Measurements from ENCODE around the gene KRT38.

Gene KRT38

GRCh38 chr17:41440531-41441033, at the start of gene KRT38:
Gene KRT38 (minus strand): TSS chr17:41440983. CDS start chr17:41440921, 62 bp downstream.
- FAIRE-seq (no peak), DNase-seq (ENCODE audit: insufficient read length, low spot score) (no peak)

GRCh38 chr17:41489531-41489930, 48.7 kb upstream of the KRT38 start, which contains the start of gene KRT36:
Gene KRT36 (minus strand): TSS chr17:41489910. CDS start chr17:41489864, 46 bp downstream.
- no peak for FAIRE-seq
- DNase-seq (ENCODE audit: insufficient read length, low spot score): no peak

GRCh38 chr17:41486809-41487530, 46.2 kb upstream of the KRT38 start:
- DNase-seq (ENCODE audit: insufficient read length, low spot score): peak; percentile 28
- no peak for FAIRE-seq

- DNase-seq (ENCODE audit: insufficient read length, low spot score) (no peak), FAIRE-seq (no peak)
These were observed 45.5 kb upstream of the KRT38 start for GRCh38 chr17:41486316-41486715.

- DNase-seq (ENCODE audit: insufficient read length, low spot score) (no peak), FAIRE-seq (no peak)
These were observed 44.4 kb upstream of the KRT38 start for GRCh38 chr17:41484920-41485904.

- no peak for DNase-seq (ENCODE audit: insufficient read length, low spot score)
- FAIRE-seq: no peak
These were observed 43.4 kb upstream of the KRT38 start for GRCh38 chr17:41483991-41484826.

- DNase-seq (ENCODE audit: insufficient read length, low spot score) (no peak), FAIRE-seq (no peak)
These were observed 42.7 kb upstream of the KRT38 start for GRCh38 chr17:41483531-41483930.

- no peak for FAIRE-seq
- no peak for DNase-seq (ENCODE audit: insufficient read length, low spot score)
These were observed 40.3 kb upstream of the KRT38 start, which contains the start of gene KRT35 for GRCh38 chr17:41481036-41481435. Gene KRT35 (minus strand): TSS chr17:41481151. CDS start chr17:41481097, 54 bp downstream.

- FAIRE-seq (no peak), DNase-seq (ENCODE audit: insufficient read length, low spot score) (no peak)
These were observed 39.8 kb upstream of the KRT38 start for GRCh38 chr17:41480581-41480980.

- FAIRE-seq: no peak
- DNase-seq (ENCODE audit: insufficient read length, low spot score): no peak
These were observed 39.4 kb upstream of the KRT38 start for GRCh38 chr17:41480136-41480535.

- no peak for DNase-seq (ENCODE audit: insufficient read length, low spot score)
- FAIRE-seq: no peak
These were observed 37.5 kb upstream of the KRT38 start for GRCh38 chr17:41478237-41478636.

- FAIRE-seq (no peak), DNase-seq (ENCODE audit: insufficient read length, low spot score) (no peak)
These were observed 36.4 kb upstream of the KRT38 start for GRCh38 chr17:41476866-41477815.

- FAIRE-seq (no peak), DNase-seq (ENCODE audit: insufficient read length, low spot score) (no peak)
These were observed 34.6 kb upstream of the KRT38 start for GRCh38 chr17:41475421-41475820.

GRCh38 chr17:41474863-41475262, 34.1 kb upstream of the KRT38 start:
- FAIRE-seq (no peak), DNase-seq (ENCODE audit: insufficient read length, low spot score) (no peak)

GRCh38 chr17:41468346-41468745, 27.6 kb upstream of the KRT38 start:
- DNase-seq (ENCODE audit: insufficient read length, low spot score): no peak
- FAIRE-seq: no peak

- FAIRE-seq: no peak
- no peak for DNase-seq (ENCODE audit: insufficient read length, low spot score)
These were observed 26.8 kb upstream of the KRT38 start for GRCh38 chr17:41467561-41467960.

GRCh38 chr17:41466988-41467387, 26.2 kb upstream of the KRT38 start, which contains the start of gene KRT32:
Gene KRT32 (minus strand): TSS chr17:41467386. CDS start chr17:41467325, 61 bp downstream.
- DNase-seq (ENCODE audit: insufficient read length, low spot score) (no peak), FAIRE-seq (no peak)

GRCh38 chr17:41464682-41465081, 23.9 kb upstream of the KRT38 start:
- DNase-seq (ENCODE audit: insufficient read length, low spot score): no peak

GRCh38 chr17:41464173-41464572, 23.4 kb upstream of the KRT38 start:
- FAIRE-seq: no peak

More at GRCh38 chr17:41464682-41465081, 23.9 kb upstream of the KRT38 start:
- FAIRE-seq: no peak

More at GRCh38 chr17:41464173-41464572, 23.4 kb upstream of the KRT38 start:
- DNase-seq (ENCODE audit: insufficient read length, low spot score): no peak
